Measurements from ENCODE around the gene KRT12. TPM values are rescaled to one million over a fixed set of nuclear protein-coding genes. Genes with fewer than 3 reads are reported as not detected.

The KRT12 gene
- 1 to 10 TPM in 4 of 8 experiments, under 1 TPM in 2, not detected in 2; 0.21 to 2.7 (median 1.1) TPM for total RNA-seq

- in situ Hi-C loops (cut with MboI; ENCODE audit: low pct_unique_long_range_greater_than_20kb in 2 of 9, low sequenced_read_pairs in 9 of 9, unreplicated experiment in 9 of 9): loop anchor here in 1 of 9 experiments (25.0 kb wide), 1 partner anchor 795 kb away; no protein-coding TSS in a partner anchor
- ATAC-seq (replicated peaks in 6 of 8): no peak
- H3K4me3 ChIP-seq: no peak within 1 kb of the TSS
- H3K4me1 ChIP-seq (replicated peaks in 1 of 2): peaks cover 0 to 11% of the 10 kb centered on the region in 2 donors
- WGBS, 10 experiments: 80 to 100% (median 92%) methylated on average over 2 to 5 of the region's 8 CpGs; no CpG with 5 or more reads in 3 of the 10 experiments
- no peak within 1 kb of the TSS for H3K27ac ChIP-seq
These were observed at the start of gene KRT12 for GRCh38 chr17:40866838-40867237. KRT12 (minus strand) TSS chr17:40867223; CDS start chr17:40867186, 37 bp downstream.

- Histone ChIP-seq H3K4me1 (replicated peaks in 1 of 2) (no peaks in the 10 kb centered on the region), H3K27ac (no peak overlapping the region), H3K4me3 (no peak overlapping the region)
- in situ Hi-C loops (cut with MboI; ENCODE audit: low pct_unique_long_range_greater_than_20kb in 2 of 9, low sequenced_read_pairs in 9 of 9, unreplicated experiment in 9 of 9): loop anchor here in 8 of 9 experiments (10.0 to 25.0 kb wide), 5 partner anchors 396 to 746 kb away; partner anchors contain the start of genes KRT35 (in 2 of the 8), KRT36 (in 2 of the 8), KRT9 (in 1 of the 8) and KRTAP16-1 (in 1 of the 8)
- whole genome bisulfite sequencing, 10 experiments: 50 to 88% methylated on average over 1 of the region's 1 CpG; no CpG with 5 or more reads in 8 of the 10 experiments
- no peak for ATAC-seq (replicated peaks in 6 of 8)
These were observed 49.3 kb upstream of the KRT12 start for GRCh38 chr17:40916366-40916765.

GRCh38 chr17:40915721-40916256, 48.8 kb upstream of the KRT12 start:
- no peak overlapping the region for H3K4me3 ChIP-seq
- H3K4me1 ChIP-seq (replicated peaks in 1 of 2): no peaks in the 10 kb centered on the region
- H3K27ac ChIP-seq: no peak overlapping the region
- ATAC-seq (replicated peaks in 6 of 8): no peak
- in situ Hi-C loops (cut with MboI; ENCODE audit: low pct_unique_long_range_greater_than_20kb in 2 of 9, low sequenced_read_pairs in 9 of 9, unreplicated experiment in 9 of 9): loop anchor here in 8 of 9 experiments (10.0 to 25.0 kb wide), 5 partner anchors 397 to 747 kb away; partner anchors contain the start of genes KRT35 (in 2 of the 8), KRT36 (in 2 of the 8), KRT9 (in 1 of the 8) and KRTAP16-1 (in 1 of the 8)
- WGBS, 10 experiments: 0 to 100% (median 75%) methylated on average over 1 to 2 of the region's 2 CpGs; no CpG with 5 or more reads in 2 of the 10 experiments

GRCh38 chr17:40915199-40915661, 48.2 kb upstream of the KRT12 start:
- Histone ChIP-seq H3K27ac (no peak overlapping the region), H3K4me1 (replicated peaks in 1 of 2) (no peaks in the 10 kb centered on the region), H3K4me3 (no peak overlapping the region)
- in situ Hi-C loops (cut with MboI; ENCODE audit: low pct_unique_long_range_greater_than_20kb in 2 of 9, low sequenced_read_pairs in 9 of 9, unreplicated experiment in 9 of 9): loop anchor here in 8 of 9 experiments (10.0 to 25.0 kb wide), 5 partner anchors 397 to 747 kb away; partner anchors contain the start of genes KRT35 (in 2 of the 8), KRT36 (in 2 of the 8), KRT9 (in 1 of the 8) and KRTAP16-1 (in 1 of the 8)
- WGBS, 10 experiments: 0 to 100% (median 62%) methylated on average over 1 to 3 of the region's 3 CpGs
- peak in 7 of 8 experiments; percentile 40 to 96 (median 88) for ATAC-seq (replicated peaks in 6 of 8)

- in situ Hi-C loops (cut with MboI; ENCODE audit: low pct_unique_long_range_greater_than_20kb in 2 of 9, low sequenced_read_pairs in 9 of 9, unreplicated experiment in 9 of 9): loop anchor here in 8 of 9 experiments (10.0 to 25.0 kb wide), 5 partner anchors 398 to 748 kb away; partner anchors contain the start of genes KRT35 (in 2 of the 8), KRT36 (in 2 of the 8), KRT9 (in 1 of the 8) and KRTAP16-1 (in 1 of the 8)
- no peak for ATAC-seq (replicated peaks in 6 of 8)
- 13 to 100% (median 84%) methylated on average over 1 to 3 of the region's 3 CpGs for WGBS, 10 experiments
- peaks cover 4 to 9% of the 10 kb centered on the region in 2 donors for H3K4me1 ChIP-seq (replicated peaks in 1 of 2)
- H3K27ac ChIP-seq: no peak overlapping the region
- H3K4me3 ChIP-seq: no peak overlapping the region
These were observed 47.2 kb upstream of the KRT12 start for GRCh38 chr17:40914075-40914855.

GRCh38 chr17:40912486-40913210, 45.6 kb upstream of the KRT12 start:
- 78 to 100% (median 91%) methylated on average over 2 to 13 of the region's 13 CpGs; no CpG with 5 or more reads in 1 of the 10 experiments for WGBS, 10 experiments
- in situ Hi-C loops (cut with MboI; ENCODE audit: low pct_unique_long_range_greater_than_20kb in 2 of 9, low sequenced_read_pairs in 9 of 9, unreplicated experiment in 9 of 9): loop anchor here in 8 of 9 experiments (10.0 to 25.0 kb wide), 5 partner anchors 400 to 750 kb away; partner anchors contain the start of genes KRT35 (in 2 of the 8), KRT36 (in 2 of the 8), KRT9 (in 1 of the 8) and KRTAP16-1 (in 1 of the 8)
- no peak for ATAC-seq (replicated peaks in 6 of 8)
- Histone ChIP-seq H3K4me3 (no peak overlapping the region), H3K27ac (no peak overlapping the region), H3K4me1 (replicated peaks in 1 of 2) (peaks cover 4 to 16% of the 10 kb centered on the region in 2 donors)

GRCh38 chr17:40910441-40910841, 43.4 kb upstream of the KRT12 start:
- Histone ChIP-seq H3K27ac (no peak overlapping the region), H3K4me3 (no peak overlapping the region), H3K4me1 (replicated peaks in 1 of 2) (peaks cover 4 to 17% of the 10 kb centered on the region in 2 donors)
- ATAC-seq (replicated peaks in 6 of 8): no peak
- in situ Hi-C loops (cut with MboI; ENCODE audit: low pct_unique_long_range_greater_than_20kb in 2 of 9, low sequenced_read_pairs in 9 of 9, unreplicated experiment in 9 of 9): loop anchor here in 8 of 9 experiments (10.0 to 25.0 kb wide), 5 partner anchors 402 to 752 kb away; partner anchors contain the start of genes KRT35 (in 2 of the 8), KRT36 (in 2 of the 8), KRT9 (in 1 of the 8) and KRTAP16-1 (in 1 of the 8)
- 0 to 100% (median 89%) methylated on average over 1 to 3 of the region's 3 CpGs; no CpG with 5 or more reads in 1 of the 10 experiments for WGBS, 10 experiments

- ATAC-seq (replicated peaks in 6 of 8): peak; percentile 27 to 84 (median 48)
- 0 to 91% (median 39%) methylated on average over 1 to 4 of the region's 4 CpGs; no CpG with 5 or more reads in 2 of the 10 experiments for WGBS, 10 experiments
- no peak overlapping the region for H3K27ac ChIP-seq
- H3K4me3 ChIP-seq: no peak overlapping the region
- in situ Hi-C loops (cut with MboI; ENCODE audit: low pct_unique_long_range_greater_than_20kb in 2 of 9, low sequenced_read_pairs in 9 of 9, unreplicated experiment in 9 of 9): loop anchor here (5.0 to 25.0 kb wide), 7 partner anchors 403 to 753 kb away; partner anchors contain the start of genes KRT35 (in 2 of the 9), KRT36 (in 2 of the 9), KRT9 (in 1 of the 9) and KRTAP16-1 (in 1 of the 9)
- peaks cover 4 to 17% of the 10 kb centered on the region in 2 donors for H3K4me1 ChIP-seq (replicated peaks in 1 of 2)
These were observed 42.7 kb upstream of the KRT12 start for GRCh38 chr17:40909755-40910154.

- in situ Hi-C loops (cut with MboI; ENCODE audit: low pct_unique_long_range_greater_than_20kb in 2 of 9, low sequenced_read_pairs in 9 of 9, unreplicated experiment in 9 of 9): loop anchor here (5.0 to 25.0 kb wide), 7 partner anchors 403 to 753 kb away; partner anchors contain the start of genes KRT35 (in 2 of the 9), KRT36 (in 2 of the 9), KRT9 (in 1 of the 9) and KRTAP16-1 (in 1 of the 9)
- WGBS, 10 experiments: 0 to 6% (median 0%) methylated on average over 3 to 5 of the region's 5 CpGs; no CpG with 5 or more reads in 2 of the 10 experiments
- peaks cover 4 to 17% of the 10 kb centered on the region in 2 donors for H3K4me1 ChIP-seq (replicated peaks in 1 of 2)
- peak; percentile 83 to 99 (median 98) for ATAC-seq (replicated peaks in 6 of 8)
- H3K27ac ChIP-seq: no peak overlapping the region
- H3K4me3 ChIP-seq: no peak overlapping the region
These were observed 42.3 kb upstream of the KRT12 start for GRCh38 chr17:40909351-40909750.

GRCh38 chr17:40906613-40907012, 39.6 kb upstream of the KRT12 start:
- no peak overlapping the region for H3K27ac ChIP-seq
- in situ Hi-C loops (cut with MboI; ENCODE audit: low pct_unique_long_range_greater_than_20kb in 2 of 9, low sequenced_read_pairs in 9 of 9, unreplicated experiment in 9 of 9): loop anchor here (5.0 to 25.0 kb wide), 7 partner anchors 406 to 756 kb away; partner anchors contain the start of genes KRT35 (in 2 of the 9), KRT36 (in 2 of the 9), KRT9 (in 1 of the 9) and KRTAP16-1 (in 1 of the 9)
- WGBS, 10 experiments: 47 to 100% (median 86%) methylated on average over 2 to 4 of the region's 4 CpGs; no CpG with 5 or more reads in 2 of the 10 experiments
- H3K4me1 ChIP-seq (replicated peaks in 1 of 2): peaks cover 4 to 17% of the 10 kb centered on the region in 2 donors
- no peak for ATAC-seq (replicated peaks in 6 of 8)
- H3K4me3 ChIP-seq: no peak overlapping the region

GRCh38 chr17:40905370-40905769, 38.3 kb upstream of the KRT12 start:
- no peak overlapping the region for H3K27ac ChIP-seq
- peaks cover 4 to 17% of the 10 kb centered on the region in 2 donors for H3K4me1 ChIP-seq (replicated peaks in 1 of 2)
- WGBS, 10 experiments: 46 to 100% (median 81%) methylated on average over 1 to 4 of the region's 5 CpGs; no CpG with 5 or more reads in 3 of the 10 experiments
- in situ Hi-C loops (cut with MboI; ENCODE audit: low pct_unique_long_range_greater_than_20kb in 2 of 9, low sequenced_read_pairs in 9 of 9, unreplicated experiment in 9 of 9): loop anchor here (5.0 to 25.0 kb wide), 7 partner anchors 407 to 757 kb away; partner anchors contain the start of genes KRT35 (in 2 of the 9), KRT36 (in 2 of the 9), KRT9 (in 1 of the 9) and KRTAP16-1 (in 1 of the 9)
- no peak overlapping the region for H3K4me3 ChIP-seq
- ATAC-seq (replicated peaks in 6 of 8): no peak
